Measurements from ENCODE around the gene DCLRE1B. TPM values are rescaled to one million over a fixed set of nuclear protein-coding genes. Genes with fewer than 3 reads are reported as not detected.

DCLRE1B gene
- total and polyA plus RNA-seq, 9 of the 15 experiments (the other 6 are each of a cell fraction or from before 2014, with no cell fraction given), result 10.6 to 28.8 (median 17.2) TPM

DNA sequence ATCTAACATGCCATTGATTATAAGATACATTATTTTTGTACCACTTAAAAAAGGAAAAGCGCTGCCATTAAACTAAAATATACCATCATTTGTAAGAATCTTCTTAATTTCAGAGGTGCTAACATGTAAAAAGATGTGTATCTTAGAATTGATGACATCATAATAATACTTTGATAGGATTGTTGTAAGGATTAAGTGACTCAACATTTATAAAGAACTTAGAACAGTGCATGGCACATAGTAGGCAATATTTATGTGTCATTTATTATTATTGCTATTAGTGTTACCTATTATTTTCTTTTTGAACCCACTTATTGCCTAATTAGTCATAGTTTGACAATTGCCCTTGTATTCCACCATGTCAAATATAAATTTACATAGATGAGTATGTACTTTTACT lies 45.8 kb downstream of the DCLRE1B start:
- no TSS peak for BruUV-seq (replicated peaks)
- H3K4me3 ChIP-seq, result no peak overlapping the region
- in situ Hi-C loops (cut with MboI) (no loop called here), intact Hi-C loops (cut with micrococcal nuclease) (no loop called here)
- peaks cover 71% of the 10 kb centered on the region for H3K79me2 ChIP-seq (ENCODE audit: control insufficient read depth, insufficient read depth, low read length)
- CTCF ChIA-PET (ENCODE audit: low intra/inter-chr PET ratio), result interaction anchor here (0.5 kb wide), 2 partner anchors 52 to 1751 kb away, joined by 3 to 6 read pairs; no protein-coding TSS in a partner anchor
- peaks cover 47% of the 10 kb centered on the region for H3K36me3 ChIP-seq (ENCODE audit: control insufficient read depth, insufficient read depth, low read length)
- no peak overlapping the region for H3K4me2 ChIP-seq (ENCODE audit: insufficient read depth, low read length)
- no peaks in the 10 kb centered on the region for H3K27me3 ChIP-seq (ENCODE audit: control insufficient read depth in 2 of 2, insufficient read depth in 2 of 2, low read length in 2 of 2)
- H3K27ac ChIP-seq (ENCODE audit: extremely low read depth, low read depth, low read length), result no peak overlapping the region
- H2AFZ ChIP-seq (ENCODE audit: low read depth, low read length), result no peak overlapping the region
- H3K4me1 ChIP-seq (replicated peaks in 1 of 2; ENCODE audit: control insufficient read depth in 2 of 2, insufficient read depth in 2 of 2, low read length in 2 of 2), result peaks cover 11 to 27% of the 10 kb centered on the region in 2 experiments; a peak in 4 of 5 replicates
- no peak overlapping the region for H3K9ac ChIP-seq (ENCODE audit: insufficient read depth in 1 of 2, low read depth in 2 of 2, low read length in 2 of 2)
- POLR2A ChIA-PET, result interaction anchor here (2.9 kb wide), 2 partner anchors 11 to 21 kb away, joined by 12 to 16 read pairs; no protein-coding TSS in a partner anchor
- no peaks in the 10 kb centered on the region for H3K9me3 ChIP-seq (replicated peaks; ENCODE audit: control insufficient read depth, insufficient read depth, low read depth, low read length)
- H4K20me1 ChIP-seq (replicated peaks; ENCODE audit: control insufficient read depth, insufficient read depth, low read length), result no peaks in the 10 kb centered on the region
- ATAC-seq, result no peak
- H3K9me1 ChIP-seq (ENCODE audit: control insufficient read depth, insufficient read depth, low read length), result no peaks in the 10 kb centered on the region
- WGBS (ENCODE audit: insufficient coverage, low coverage, missing lambda C conversion rate), result 85% methylated on average over 1 of the region's 1 CpG
- DNase-seq (ENCODE audit: extremely low read depth in 1 of 4, low spot score in 3 of 4), result no peak
- no peak for FAIRE-seq
- TF ChIP-seq TSHZ1 (CRISPR knock-in tag; IDR thresholded peaks at IDR 0.05) (no peak), POLR3G (IDR thresholded peaks at IDR 0.05; ENCODE audit: extremely low read depth, insufficient read length, insufficient replicate concordance) (no peak), FOXK1 (CRISPR knock-in tag; IDR thresholded peaks at IDR 0.05; ENCODE audit: borderline replicate concordance) (no peak), CEBPG (CRISPR knock-in tag; IDR thresholded peaks at IDR 0.05) (no peak), CEBPG (tag; conservative IDR thresholded peaks at IDR 0.05 in 1 of 2, IDR thresholded peaks at IDR 0.05 in 1 of 2) (0 out of 4 replicates have a peak, but pooled peaks of 1 of the 2 experiments have one; percentile 6), JUNB (CRISPR knock-in tag; conservative IDR thresholded peaks at IDR 0.05) (0 out of 2 replicates have a peak, but pooled peaks have one; percentile 48), SP2 (IDR thresholded peaks at IDR 0.05; ENCODE audit: extremely low read depth, low read depth, low read length, poor library complexity, severe bottlenecking) (no peak), ZBTB49 (CRISPR knock-in tag; IDR thresholded peaks at IDR 0.05; ENCODE audit: borderline replicate concordance) (no peak), NCOA4 (IDR thresholded peaks at IDR 0.05; ENCODE audit: partially characterized antibody) (no peak), BCL6 (CRISPR knock-in tag; IDR thresholded peaks at IDR 0.05) (no peak), ATF3 (IDR thresholded peaks at IDR 0.05) (peak; percentile 82), ATF3 (CRISPR knock-in tag; conservative IDR thresholded peaks at IDR 0.05) (no peak), ZNF445 (CRISPR knock-in tag; IDR thresholded peaks at IDR 0.05; ENCODE audit: low read depth) (no peak), RHOXF2B (CRISPR knock-in tag; conservative IDR thresholded peaks at IDR 0.05) (no peak)
- TF ChIP-seq, protein P1, sequence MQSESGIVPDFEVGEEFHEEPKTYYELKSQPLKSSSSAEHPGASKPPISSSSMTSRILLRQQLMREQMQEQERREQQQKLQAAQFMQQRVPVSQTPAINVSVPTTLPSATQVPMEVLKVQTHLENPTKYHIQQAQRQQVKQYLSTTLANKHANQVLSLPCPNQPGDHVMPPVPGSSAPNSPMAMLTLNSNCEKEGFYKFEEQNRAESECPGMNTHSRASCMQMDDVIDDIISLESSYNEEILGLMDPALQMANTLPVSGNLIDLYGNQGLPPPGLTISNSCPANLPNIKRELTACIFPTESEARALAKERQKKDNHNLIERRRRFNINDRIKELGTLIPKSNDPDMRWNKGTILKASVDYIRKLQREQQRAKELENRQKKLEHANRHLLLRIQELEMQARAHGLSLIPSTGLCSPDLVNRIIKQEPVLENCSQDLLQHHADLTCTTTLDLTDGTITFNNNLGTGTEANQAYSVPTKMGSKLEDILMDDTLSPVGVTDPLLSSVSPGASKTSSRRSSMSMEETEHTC (IDR thresholded peaks at IDR 0.05), result no peak

All from K562 (cell line).